ENCODE data around the gene CHCHD5.
"Not testable (repeated sequence)": the region's sequence is repeated elsewhere in the genome, so short reads cannot be mapped to it uniquely, and the experiment has no call there.

The CHCHD5 gene

DNA sequence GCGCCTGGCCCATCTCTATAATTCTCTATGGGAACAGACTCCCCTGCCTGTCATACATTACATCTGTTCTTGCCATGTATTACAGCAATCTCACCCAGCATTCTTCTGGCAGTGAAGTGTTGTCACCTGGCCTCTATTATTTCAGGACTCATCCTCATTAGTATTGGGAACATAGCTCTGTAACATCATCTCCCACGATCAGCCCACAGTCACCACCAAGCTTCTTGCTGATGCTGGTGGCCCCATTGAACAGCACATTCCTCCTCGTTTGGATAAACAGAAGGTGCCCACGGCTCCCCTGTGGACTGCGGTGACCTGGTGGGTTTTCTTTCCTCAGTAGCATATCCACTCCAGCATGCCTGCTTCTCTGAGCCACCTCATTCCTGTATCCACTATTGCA, 21.5 kb downstream of the CHCHD5 start:
- peaks cover 6% of the 10 kb centered on the region for H3K9me3 Mint-ChIP-seq
- H3K36me3 Mint-ChIP-seq (ENCODE audit: low read depth) = no peaks in the 10 kb centered on the region
- TF ChIP-seq, protein P1, sequence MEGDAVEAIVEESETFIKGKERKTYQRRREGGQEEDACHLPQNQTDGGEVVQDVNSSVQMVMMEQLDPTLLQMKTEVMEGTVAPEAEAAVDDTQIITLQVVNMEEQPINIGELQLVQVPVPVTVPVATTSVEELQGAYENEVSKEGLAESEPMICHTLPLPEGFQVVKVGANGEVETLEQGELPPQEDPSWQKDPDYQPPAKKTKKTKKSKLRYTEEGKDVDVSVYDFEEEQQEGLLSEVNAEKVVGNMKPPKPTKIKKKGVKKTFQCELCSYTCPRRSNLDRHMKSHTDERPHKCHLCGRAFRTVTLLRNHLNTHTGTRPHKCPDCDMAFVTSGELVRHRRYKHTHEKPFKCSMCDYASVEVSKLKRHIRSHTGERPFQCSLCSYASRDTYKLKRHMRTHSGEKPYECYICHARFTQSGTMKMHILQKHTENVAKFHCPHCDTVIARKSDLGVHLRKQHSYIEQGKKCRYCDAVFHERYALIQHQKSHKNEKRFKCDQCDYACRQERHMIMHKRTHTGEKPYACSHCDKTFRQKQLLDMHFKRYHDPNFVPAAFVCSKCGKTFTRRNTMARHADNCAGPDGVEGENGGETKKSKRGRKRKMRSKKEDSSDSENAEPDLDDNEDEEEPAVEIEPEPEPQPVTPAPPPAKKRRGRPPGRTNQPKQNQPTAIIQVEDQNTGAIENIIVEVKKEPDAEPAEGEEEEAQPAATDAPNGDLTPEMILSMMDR (IDR thresholded peaks at IDR 0.05; ENCODE audit: unreplicated experiment in 3 of 3) = no peak
- H3K4me1 Mint-ChIP-seq = peaks cover 7% of the 10 kb centered on the region
- H3K27me3 Mint-ChIP-seq (ENCODE audit: low read depth) = peaks cover 9% of the 10 kb centered on the region
- no peak overlapping the region for H3K4me3 Mint-ChIP-seq
- no peak overlapping the region for H3K27ac Mint-ChIP-seq

DNA sequence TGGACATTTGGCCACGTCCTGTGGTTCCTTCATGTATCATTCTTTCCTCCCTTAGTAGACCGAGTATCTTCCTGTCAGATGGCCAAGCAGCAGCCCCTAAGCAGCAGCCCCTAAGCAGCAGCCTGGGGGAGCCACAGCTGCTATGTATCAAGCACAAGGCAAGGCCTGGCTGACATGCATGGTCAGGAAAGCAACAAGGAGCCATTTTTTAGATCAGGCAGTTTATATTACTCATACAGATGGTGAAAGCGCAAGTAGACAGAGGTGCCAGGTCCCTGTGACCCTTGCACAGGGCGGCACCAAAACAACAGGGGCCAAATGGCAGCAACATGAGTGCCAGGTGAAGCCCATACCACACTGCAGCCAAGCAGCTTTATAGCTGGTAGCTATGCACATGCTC, 22.1 kb downstream of the CHCHD5 start:
- Mint-ChIP-seq H3K27me3 (ENCODE audit: low read depth) (peaks cover 12% of the 10 kb centered on the region), H3K9me3 (peaks cover 11% of the 10 kb centered on the region), H3K4me1 (peaks cover 7% of the 10 kb centered on the region), H3K36me3 (ENCODE audit: low read depth) (no peaks in the 10 kb centered on the region), H3K27ac (peak overlapping the region; percentile 2 to 45 (median 36)), H3K4me3 (no peak overlapping the region)
- TF ChIP-seq, protein P1 (IDR thresholded peaks at IDR 0.05; ENCODE audit: unreplicated experiment in 3 of 3) = no peak

DNA sequence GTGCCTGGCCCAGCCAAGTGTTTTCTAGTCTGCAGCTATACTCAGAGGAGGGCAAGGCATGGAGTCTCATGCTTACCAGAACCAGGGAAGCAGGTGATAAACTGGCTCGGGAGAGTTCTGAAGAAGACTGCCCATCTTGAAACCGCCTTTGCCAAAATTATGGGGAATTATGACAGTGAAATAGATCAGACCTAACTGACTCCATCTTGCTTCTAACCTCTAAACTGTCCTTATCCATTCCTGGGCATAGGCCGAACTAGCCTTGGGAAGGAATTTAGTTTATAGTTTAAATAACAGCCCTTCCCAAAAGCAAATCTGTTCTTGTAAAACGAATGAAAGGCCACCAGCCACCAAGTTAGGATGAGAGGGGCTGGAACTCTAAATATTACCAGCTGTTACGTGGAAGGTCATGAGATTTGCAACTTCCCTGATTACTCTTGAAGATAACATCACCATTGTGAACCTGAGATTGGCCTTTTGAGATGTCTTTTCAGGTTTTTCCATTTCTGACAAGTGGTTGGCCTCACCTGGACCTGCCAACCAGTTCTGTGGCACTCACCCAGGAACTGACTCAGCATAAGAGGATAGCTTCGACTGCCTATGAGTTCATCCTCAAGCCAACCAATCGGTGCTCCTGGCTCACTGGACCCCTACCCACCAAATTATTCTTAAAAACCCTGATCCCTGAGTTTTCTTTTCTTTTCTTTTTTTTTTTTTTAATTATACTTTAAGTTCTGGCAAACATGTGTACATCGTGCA, 23.4 kb downstream of the CHCHD5 start:
- peaks cover 12% of the 10 kb centered on the region for H3K27me3 Mint-ChIP-seq (ENCODE audit: low read depth)
- H3K27ac Mint-ChIP-seq = no peak overlapping the region
- H3K4me3 Mint-ChIP-seq = no peak overlapping the region
- TF ChIP-seq, protein P1 (IDR thresholded peaks at IDR 0.05; ENCODE audit: unreplicated experiment in 3 of 3) = no peak
- no peaks in the 10 kb centered on the region for H3K36me3 Mint-ChIP-seq (ENCODE audit: low read depth)
- peaks cover 14% of the 10 kb centered on the region for H3K9me3 Mint-ChIP-seq
- H3K4me1 Mint-ChIP-seq = peaks cover 7% of the 10 kb centered on the region

DNA sequence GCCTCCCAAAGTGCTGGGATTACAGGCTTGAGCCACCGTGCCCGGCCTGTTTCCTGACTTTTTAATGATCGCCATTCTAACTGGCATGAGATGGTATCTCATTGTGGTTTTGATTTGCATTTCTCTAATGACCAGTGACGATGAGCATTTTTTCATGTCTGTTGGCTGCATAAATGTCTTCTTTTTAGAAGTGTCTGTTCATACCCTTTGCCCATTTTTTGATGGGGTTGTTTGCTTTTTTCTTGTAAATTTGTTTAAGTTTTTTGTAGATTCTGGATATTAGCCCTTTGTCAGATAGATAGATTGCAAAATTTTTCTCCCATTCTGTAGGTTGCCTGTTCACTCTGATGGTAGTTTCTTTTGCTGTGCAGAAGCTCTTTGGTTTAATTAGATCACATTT, 24.9 kb downstream of the CHCHD5 start:
- not testable (repeated sequence) for H3K36me3 Mint-ChIP-seq (ENCODE audit: low read depth); H3K4me3 Mint-ChIP-seq; H3K4me1 Mint-ChIP-seq; H3K27ac Mint-ChIP-seq
- peaks cover 12% of the 10 kb centered on the region for H3K27me3 Mint-ChIP-seq (ENCODE audit: low read depth)
- peaks cover 19% of the 10 kb centered on the region for H3K9me3 Mint-ChIP-seq

DNA sequence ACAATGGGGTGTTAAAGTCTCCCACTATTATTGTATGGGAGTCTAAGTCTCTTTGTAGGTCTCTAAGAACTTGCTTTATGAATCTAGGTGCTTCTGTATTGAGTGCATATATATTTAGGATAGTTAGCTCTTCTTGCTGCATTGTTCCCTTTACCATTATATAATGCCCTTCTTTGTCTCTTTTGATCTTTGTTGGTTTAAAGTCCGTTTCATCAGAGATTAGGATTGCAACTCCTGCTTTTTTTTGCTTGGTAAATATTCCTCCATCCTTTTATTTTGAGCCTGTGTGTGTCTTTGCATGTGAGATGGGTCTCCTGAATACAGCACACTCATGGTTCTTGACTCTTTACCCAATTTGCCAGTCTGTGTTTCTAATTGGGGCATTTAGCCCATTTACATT, 27.9 kb downstream of the CHCHD5 start:
- not testable (repeated sequence) for H3K4me1 Mint-ChIP-seq; H3K27me3 Mint-ChIP-seq (ENCODE audit: low read depth); H3K27ac Mint-ChIP-seq; H3K36me3 Mint-ChIP-seq (ENCODE audit: low read depth); H3K4me3 Mint-ChIP-seq
- peaks cover 19% of the 10 kb centered on the region for H3K9me3 Mint-ChIP-seq

DNA sequence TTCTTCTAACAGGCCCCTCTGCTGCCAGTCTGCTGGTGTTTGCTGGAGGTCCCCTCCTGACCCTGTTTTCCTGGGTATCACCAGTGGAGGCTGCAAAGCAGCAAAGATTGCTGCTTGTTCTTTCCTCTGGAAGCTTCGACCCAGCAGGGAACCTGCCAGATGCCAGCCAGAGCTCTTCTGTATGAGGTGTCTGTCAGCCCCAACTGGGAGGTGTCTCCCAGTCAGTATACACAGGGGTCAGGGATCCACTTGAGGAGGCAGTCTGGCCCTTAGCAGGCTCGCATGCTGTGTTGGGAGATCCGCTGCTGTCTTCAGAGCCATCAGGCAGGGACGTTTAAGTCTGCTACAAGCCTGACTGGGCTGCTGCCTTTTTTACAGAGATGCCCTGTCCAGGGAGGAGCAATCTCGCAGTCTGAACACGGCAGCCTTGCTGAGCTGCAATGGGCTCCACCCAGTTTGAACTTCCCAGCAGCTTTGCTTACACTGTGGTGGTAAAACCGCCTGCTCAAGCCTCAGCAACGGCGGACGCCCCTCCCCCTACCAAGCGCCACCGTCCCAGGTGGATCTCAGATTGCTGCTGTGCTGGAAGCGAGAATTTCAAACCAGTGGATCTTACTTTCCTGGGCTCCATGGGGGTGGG, 29.9 kb downstream of the CHCHD5 start:
- no peaks in the 10 kb centered on the region for H3K36me3 Mint-ChIP-seq (ENCODE audit: low read depth)
- H3K9me3 Mint-ChIP-seq = peaks cover 19% of the 10 kb centered on the region
- H3K4me1 Mint-ChIP-seq = no peaks in the 10 kb centered on the region
- H3K27me3 Mint-ChIP-seq (ENCODE audit: low read depth) = peaks cover 10% of the 10 kb centered on the region
- H3K27ac Mint-ChIP-seq = no peak overlapping the region
- H3K4me3 Mint-ChIP-seq = no peak overlapping the region
- TF ChIP-seq, protein P1 (IDR thresholded peaks at IDR 0.05; ENCODE audit: unreplicated experiment in 3 of 3) = no peak

DNA sequence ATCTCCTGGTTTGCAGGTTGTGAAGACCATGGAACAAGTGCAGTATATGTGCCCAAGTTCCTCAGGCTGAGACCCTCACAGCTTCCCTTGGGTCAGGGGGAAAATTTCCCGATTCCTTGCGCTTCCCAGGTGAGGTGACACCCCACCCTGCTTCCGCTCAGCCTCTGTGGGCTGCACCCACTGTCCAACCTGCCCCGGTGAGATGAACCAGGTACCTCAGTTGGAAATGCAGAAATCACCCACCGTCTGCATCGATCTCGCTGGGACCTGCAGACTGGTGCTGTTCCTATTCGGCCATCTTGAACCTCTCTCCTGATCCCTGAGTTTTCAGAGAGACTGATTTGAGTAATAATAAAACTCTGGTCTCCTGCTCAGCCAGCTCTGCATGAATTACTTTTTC, 30.6 kb downstream of the CHCHD5 start:
- TF ChIP-seq, protein P1 (IDR thresholded peaks at IDR 0.05; ENCODE audit: unreplicated experiment in 3 of 3) = no peak
- H3K4me3 Mint-ChIP-seq = no peak overlapping the region
- no peaks in the 10 kb centered on the region for H3K36me3 Mint-ChIP-seq (ENCODE audit: low read depth)
- no peaks in the 10 kb centered on the region for H3K4me1 Mint-ChIP-seq
- peaks cover 10% of the 10 kb centered on the region for H3K27me3 Mint-ChIP-seq (ENCODE audit: low read depth)
- no peak overlapping the region for H3K27ac Mint-ChIP-seq
- peaks cover 19% of the 10 kb centered on the region for H3K9me3 Mint-ChIP-seq

DNA sequence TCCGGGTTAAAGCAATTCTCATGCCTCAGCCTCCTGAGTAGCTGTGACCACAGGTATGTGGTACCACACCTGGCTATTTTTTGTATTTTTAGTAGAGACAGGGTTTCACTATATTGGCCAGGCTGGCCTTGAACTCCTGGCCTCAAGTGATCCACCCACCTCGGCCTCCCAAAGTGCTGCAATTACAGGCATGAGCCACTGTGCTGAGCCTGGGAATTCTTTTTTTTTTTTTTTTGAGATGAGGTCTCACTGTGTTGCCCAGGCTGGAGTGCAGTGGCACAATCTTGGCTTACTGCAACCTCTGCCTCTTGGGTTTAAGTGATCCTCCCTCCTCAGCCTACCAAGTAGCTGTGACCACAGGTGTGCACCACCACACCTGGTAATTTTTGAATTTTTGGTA, 31.4 kb downstream of the CHCHD5 start:
- H3K9me3 Mint-ChIP-seq = peaks cover 14% of the 10 kb centered on the region
- H3K4me3 Mint-ChIP-seq; H3K27me3 Mint-ChIP-seq (ENCODE audit: low read depth); H3K4me1 Mint-ChIP-seq; H3K36me3 Mint-ChIP-seq (ENCODE audit: low read depth); H3K27ac Mint-ChIP-seq: not testable (repeated sequence)

Data from nephron (organoid).